ENCODE results near the gene SH3RF1. TPM values are rescaled to one million over a fixed set of nuclear protein-coding genes. Genes with fewer than 3 reads are reported as not detected.

The SH3RF1 gene
- total and polyA plus RNA-seq, 2 experiments from 2014 or later = 7.8 to 12.4 TPM

DNA sequence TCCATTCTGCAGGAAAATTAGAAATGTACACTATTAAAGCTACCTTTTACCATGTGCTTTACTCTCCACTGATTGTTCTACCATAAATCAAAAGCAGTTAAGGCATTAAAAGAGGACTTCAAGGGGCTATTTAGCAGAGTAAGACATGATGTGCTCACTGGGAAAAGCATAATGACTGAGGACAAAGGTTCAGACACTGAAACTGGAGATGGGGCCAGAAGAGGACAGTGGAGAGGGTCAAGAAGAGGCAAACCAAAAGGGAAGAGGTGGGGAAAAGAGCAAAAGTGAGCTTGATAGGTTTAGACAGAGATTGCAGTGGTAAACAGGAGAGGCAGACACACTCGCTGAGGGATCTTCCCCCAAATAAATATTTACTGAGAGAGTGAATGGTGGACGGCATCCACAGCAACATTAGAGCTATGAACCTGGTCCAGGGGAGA, 23.8 kb downstream of the SH3RF1 start:
- Mint-ChIP-seq H3K27ac (no peak overlapping the region), H3K9me3 (no peaks in the 10 kb centered on the region), H3K36me3 (ENCODE audit: low read depth) (peaks cover 15% of the 10 kb centered on the region), H3K4me1 (peaks cover 59% of the 10 kb centered on the region), H3K4me3 (no peak overlapping the region), H3K27me3 (ENCODE audit: insufficient read depth, low read depth, poor library complexity) (peaks cover 4% of the 10 kb centered on the region)
- H3K4me1 ChIP-seq (ENCODE audit: insufficient read depth) = peaks cover 41% of the 10 kb centered on the region
- no peaks in the 10 kb centered on the region for H3F3A ChIP-seq (replicated peaks; ENCODE audit: low read depth)
- no peaks in the 10 kb centered on the region for H3K36me3 ChIP-seq (ENCODE audit: insufficient read depth)
- peaks cover 89% of the 10 kb centered on the region for H3K79me2 ChIP-seq (replicated peaks; ENCODE audit: insufficient read depth)
- H2AFZ ChIP-seq = no peak overlapping the region
- H3K27ac ChIP-seq (ENCODE audit: low read depth) = no peak overlapping the region
- no peaks in the 10 kb centered on the region for H3K27me3 ChIP-seq (ENCODE audit: insufficient read depth)
- no peak overlapping the region for H3K4me3 ChIP-seq
- TF ChIP-seq JUNB (IDR thresholded peaks at IDR 0.05; ENCODE audit: unreplicated experiment) (no peak), CREB1 (CRISPR knock-in tag; IDR thresholded peaks at IDR 0.05; ENCODE audit: low read depth) (no peak), EZH2phosphoT487 (IDR thresholded peaks at IDR 0.05; ENCODE audit: unreplicated experiment) (no peak), EZH2 (IDR thresholded peaks at IDR 0.05; ENCODE audit: low read depth, unreplicated experiment) (no peak), ZNF114 (CRISPR knock-in tag; IDR thresholded peaks at IDR 0.05) (no peak), POLR2AphosphoS5 (IDR thresholded peaks at IDR 0.05; ENCODE audit: low read depth) (no peak), STAT1 (IDR thresholded peaks at IDR 0.05; ENCODE audit: unreplicated experiment) (no peak), ZNF331 (CRISPR knock-in tag; IDR thresholded peaks at IDR 0.05; ENCODE audit: low read depth) (no peak), NANOG (IDR thresholded peaks at IDR 0.05; ENCODE audit: borderline replicate concordance) (no peak)
- TF ChIP-seq, protein P1, sequence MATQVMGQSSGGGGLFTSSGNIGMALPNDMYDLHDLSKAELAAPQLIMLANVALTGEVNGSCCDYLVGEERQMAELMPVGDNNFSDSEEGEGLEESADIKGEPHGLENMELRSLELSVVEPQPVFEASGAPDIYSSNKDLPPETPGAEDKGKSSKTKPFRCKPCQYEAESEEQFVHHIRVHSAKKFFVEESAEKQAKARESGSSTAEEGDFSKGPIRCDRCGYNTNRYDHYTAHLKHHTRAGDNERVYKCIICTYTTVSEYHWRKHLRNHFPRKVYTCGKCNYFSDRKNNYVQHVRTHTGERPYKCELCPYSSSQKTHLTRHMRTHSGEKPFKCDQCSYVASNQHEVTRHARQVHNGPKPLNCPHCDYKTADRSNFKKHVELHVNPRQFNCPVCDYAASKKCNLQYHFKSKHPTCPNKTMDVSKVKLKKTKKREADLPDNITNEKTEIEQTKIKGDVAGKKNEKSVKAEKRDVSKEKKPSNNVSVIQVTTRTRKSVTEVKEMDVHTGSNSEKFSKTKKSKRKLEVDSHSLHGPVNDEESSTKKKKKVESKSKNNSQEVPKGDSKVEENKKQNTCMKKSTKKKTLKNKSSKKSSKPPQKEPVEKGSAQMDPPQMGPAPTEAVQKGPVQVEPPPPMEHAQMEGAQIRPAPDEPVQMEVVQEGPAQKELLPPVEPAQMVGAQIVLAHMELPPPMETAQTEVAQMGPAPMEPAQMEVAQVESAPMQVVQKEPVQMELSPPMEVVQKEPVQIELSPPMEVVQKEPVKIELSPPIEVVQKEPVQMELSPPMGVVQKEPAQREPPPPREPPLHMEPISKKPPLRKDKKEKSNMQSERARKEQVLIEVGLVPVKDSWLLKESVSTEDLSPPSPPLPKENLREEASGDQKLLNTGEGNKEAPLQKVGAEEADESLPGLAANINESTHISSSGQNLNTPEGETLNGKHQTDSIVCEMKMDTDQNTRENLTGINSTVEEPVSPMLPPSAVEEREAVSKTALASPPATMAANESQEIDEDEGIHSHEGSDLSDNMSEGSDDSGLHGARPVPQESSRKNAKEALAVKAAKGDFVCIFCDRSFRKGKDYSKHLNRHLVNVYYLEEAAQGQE (IDR thresholded peaks at IDR 0.05; ENCODE audit: unreplicated experiment) = no peak
- TF ChIP-seq, protein P2, sequence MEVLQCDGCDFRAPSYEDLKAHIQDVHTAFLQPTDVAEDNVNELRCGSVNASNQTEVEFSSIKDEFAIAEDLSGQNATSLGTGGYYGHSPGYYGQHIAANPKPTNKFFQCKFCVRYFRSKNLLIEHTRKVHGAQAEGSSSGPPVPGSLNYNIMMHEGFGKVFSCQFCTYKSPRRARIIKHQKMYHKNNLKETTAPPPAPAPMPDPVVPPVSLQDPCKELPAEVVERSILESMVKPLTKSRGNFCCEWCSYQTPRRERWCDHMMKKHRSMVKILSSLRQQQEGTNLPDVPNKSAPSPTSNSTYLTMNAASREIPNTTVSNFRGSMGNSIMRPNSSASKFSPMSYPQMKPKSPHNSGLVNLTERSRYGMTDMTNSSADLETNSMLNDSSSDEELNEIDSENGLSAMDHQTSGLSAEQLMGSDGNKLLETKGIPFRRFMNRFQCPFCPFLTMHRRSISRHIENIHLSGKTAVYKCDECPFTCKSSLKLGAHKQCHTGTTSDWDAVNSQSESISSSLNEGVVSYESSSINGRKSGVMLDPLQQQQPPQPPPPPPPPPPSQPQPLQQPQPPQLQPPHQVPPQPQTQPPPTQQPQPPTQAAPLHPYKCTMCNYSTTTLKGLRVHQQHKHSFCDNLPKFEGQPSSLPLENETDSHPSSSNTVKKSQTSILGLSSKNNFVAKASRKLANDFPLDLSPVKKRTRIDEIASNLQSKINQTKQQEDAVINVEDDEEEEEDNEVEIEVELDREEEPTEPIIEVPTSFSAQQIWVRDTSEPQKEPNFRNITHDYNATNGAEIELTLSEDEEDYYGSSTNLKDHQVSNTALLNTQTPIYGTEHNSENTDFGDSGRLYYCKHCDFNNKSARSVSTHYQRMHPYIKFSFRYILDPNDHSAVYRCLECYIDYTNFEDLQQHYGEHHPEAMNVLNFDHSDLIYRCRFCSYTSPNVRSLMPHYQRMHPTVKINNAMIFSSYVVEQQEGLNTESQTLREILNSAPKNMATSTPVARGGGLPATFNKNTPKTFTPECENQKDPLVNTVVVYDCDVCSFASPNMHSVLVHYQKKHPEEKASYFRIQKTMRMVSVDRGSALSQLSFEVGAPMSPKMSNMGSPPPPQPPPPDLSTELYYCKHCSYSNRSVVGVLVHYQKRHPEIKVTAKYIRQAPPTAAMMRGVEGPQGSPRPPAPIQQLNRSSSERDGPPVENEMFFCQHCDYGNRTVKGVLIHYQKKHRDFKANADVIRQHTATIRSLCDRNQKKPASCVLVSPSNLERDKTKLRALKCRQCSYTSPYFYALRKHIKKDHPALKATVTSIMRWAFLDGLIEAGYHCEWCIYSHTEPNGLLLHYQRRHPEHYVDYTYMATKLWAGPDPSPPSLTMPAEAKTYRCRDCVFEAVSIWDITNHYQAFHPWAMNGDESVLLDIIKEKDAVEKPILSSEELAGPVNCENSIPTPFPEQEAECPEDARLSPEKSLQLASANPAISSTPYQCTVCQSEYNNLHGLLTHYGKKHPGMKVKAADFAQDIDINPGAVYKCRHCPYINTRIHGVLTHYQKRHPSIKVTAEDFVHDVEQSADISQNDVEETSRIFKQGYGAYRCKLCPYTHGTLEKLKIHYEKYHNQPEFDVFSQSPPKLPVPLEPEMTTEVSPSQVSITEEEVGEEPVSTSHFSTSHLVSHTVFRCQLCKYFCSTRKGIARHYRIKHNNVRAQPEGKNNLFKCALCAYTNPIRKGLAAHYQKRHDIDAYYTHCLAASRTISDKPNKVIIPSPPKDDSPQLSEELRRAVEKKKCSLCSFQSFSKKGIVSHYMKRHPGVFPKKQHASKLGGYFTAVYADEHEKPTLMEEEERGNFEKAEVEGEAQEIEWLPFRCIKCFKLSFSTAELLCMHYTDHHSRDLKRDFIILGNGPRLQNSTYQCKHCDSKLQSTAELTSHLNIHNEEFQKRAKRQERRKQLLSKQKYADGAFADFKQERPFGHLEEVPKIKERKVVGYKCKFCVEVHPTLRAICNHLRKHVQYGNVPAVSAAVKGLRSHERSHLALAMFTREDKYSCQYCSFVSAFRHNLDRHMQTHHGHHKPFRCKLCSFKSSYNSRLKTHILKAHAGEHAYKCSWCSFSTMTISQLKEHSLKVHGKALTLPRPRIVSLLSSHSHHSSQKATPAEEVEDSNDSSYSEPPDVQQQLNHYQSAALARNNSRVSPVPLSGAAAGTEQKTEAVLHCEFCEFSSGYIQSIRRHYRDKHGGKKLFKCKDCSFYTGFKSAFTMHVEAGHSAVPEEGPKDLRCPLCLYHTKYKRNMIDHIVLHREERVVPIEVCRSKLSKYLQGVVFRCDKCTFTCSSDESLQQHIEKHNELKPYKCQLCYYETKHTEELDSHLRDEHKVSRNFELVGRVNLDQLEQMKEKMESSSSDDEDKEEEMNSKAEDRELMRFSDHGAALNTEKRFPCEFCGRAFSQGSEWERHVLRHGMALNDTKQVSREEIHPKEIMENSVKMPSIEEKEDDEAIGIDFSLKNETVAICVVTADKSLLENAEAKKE (CRISPR knock-in tag; IDR thresholded peaks at IDR 0.05) = no peak
- TF ChIP-seq, protein P3, sequence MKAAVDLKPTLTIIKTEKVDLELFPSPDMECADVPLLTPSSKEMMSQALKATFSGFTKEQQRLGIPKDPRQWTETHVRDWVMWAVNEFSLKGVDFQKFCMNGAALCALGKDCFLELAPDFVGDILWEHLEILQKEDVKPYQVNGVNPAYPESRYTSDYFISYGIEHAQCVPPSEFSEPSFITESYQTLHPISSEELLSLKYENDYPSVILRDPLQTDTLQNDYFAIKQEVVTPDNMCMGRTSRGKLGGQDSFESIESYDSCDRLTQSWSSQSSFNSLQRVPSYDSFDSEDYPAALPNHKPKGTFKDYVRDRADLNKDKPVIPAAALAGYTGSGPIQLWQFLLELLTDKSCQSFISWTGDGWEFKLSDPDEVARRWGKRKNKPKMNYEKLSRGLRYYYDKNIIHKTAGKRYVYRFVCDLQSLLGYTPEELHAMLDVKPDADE (IDR thresholded peaks at IDR 0.05) = no peak
- TF ChIP-seq, protein P4, sequence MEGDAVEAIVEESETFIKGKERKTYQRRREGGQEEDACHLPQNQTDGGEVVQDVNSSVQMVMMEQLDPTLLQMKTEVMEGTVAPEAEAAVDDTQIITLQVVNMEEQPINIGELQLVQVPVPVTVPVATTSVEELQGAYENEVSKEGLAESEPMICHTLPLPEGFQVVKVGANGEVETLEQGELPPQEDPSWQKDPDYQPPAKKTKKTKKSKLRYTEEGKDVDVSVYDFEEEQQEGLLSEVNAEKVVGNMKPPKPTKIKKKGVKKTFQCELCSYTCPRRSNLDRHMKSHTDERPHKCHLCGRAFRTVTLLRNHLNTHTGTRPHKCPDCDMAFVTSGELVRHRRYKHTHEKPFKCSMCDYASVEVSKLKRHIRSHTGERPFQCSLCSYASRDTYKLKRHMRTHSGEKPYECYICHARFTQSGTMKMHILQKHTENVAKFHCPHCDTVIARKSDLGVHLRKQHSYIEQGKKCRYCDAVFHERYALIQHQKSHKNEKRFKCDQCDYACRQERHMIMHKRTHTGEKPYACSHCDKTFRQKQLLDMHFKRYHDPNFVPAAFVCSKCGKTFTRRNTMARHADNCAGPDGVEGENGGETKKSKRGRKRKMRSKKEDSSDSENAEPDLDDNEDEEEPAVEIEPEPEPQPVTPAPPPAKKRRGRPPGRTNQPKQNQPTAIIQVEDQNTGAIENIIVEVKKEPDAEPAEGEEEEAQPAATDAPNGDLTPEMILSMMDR (conservative IDR thresholded peaks at IDR 0.05; ENCODE audit: low read depth in 2 of 2) = no peak
- H3K9me2 ChIP-seq (ENCODE audit: insufficient read depth) = no peaks in the 10 kb centered on the region
- no peak for DNase-seq (ENCODE audit: low spot score)
- H4K20me1 ChIP-seq (replicated peaks; ENCODE audit: insufficient read depth) = no peaks in the 10 kb centered on the region
- no peak for ATAC-seq
- no peak overlapping the region for H3K4me2 ChIP-seq

All from GM23338 (cell line).